Measurements from ENCODE around the gene TDRD5.

DNA sequence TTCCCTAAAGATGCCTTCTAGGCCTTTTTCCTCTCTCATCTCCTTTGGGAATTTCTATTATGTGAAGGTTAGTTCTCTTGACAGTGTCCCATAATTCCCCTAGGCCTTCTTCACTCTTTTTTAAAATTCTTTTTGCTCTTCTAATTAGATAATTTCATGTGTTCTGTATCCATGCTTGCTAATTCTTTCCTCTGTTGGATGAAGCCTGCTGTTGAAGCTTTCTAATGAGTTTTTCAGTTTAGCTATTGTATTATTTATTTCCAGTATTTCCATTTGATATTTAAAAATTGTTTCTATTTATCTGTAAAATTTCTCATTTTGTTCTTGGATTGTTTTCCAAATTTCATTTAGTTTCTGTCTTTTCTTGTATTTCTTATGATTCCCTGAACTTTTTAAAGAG lies 123.0 kb downstream of the TDRD5 start:
- no peak for TF ChIP-seq POLR2A (IDR thresholded peaks at IDR 0.05)
- TF ChIP-seq, protein P1, sequence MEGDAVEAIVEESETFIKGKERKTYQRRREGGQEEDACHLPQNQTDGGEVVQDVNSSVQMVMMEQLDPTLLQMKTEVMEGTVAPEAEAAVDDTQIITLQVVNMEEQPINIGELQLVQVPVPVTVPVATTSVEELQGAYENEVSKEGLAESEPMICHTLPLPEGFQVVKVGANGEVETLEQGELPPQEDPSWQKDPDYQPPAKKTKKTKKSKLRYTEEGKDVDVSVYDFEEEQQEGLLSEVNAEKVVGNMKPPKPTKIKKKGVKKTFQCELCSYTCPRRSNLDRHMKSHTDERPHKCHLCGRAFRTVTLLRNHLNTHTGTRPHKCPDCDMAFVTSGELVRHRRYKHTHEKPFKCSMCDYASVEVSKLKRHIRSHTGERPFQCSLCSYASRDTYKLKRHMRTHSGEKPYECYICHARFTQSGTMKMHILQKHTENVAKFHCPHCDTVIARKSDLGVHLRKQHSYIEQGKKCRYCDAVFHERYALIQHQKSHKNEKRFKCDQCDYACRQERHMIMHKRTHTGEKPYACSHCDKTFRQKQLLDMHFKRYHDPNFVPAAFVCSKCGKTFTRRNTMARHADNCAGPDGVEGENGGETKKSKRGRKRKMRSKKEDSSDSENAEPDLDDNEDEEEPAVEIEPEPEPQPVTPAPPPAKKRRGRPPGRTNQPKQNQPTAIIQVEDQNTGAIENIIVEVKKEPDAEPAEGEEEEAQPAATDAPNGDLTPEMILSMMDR (IDR thresholded peaks at IDR 0.05), result no peak

Measured in body of pancreas (tissue), 4 donors.